ENCODE results near the gene CCHCR1.
"Not testable (repeated sequence)": the region's sequence is repeated elsewhere in the genome, so short reads cannot be mapped to it uniquely, and the experiment has no call there.

CCHCR1 gene

GRCh38 chr6:31195308-31195979 is 37.8 kb upstream of the CCHCR1 start:
- H3K4me2 ChIP-seq (ENCODE audit: low read length); H3K4me3 ChIP-seq (ENCODE audit: low read depth, low read length); H2AK5ac ChIP-seq (ENCODE audit: low read length); H3K9ac ChIP-seq (ENCODE audit: low read length); H4K12ac ChIP-seq (ENCODE audit: low read depth, low read length); H2BK120ac ChIP-seq (ENCODE audit: insufficient read depth, low read length, poor library complexity); H3K79me2 ChIP-seq (ENCODE audit: control insufficient read depth, insufficient read depth, low read length, poor library complexity); H2AFZ ChIP-seq (ENCODE audit: insufficient read depth, low read length, poor library complexity); H3K18ac ChIP-seq (ENCODE audit: low read length); H3K27ac ChIP-seq (ENCODE audit: low read depth, low read length); H2BK12ac ChIP-seq (ENCODE audit: low read length); H2BK5ac ChIP-seq (ENCODE audit: low read depth, low read length, poor library complexity); H3K23ac ChIP-seq (ENCODE audit: low read length); H3K36me3 ChIP-seq (ENCODE audit: control insufficient read depth in 1 of 2, insufficient read depth in 2 of 2, low read length in 2 of 2); H4K91ac ChIP-seq (ENCODE audit: low read depth, low read length); H3K79me1 ChIP-seq (ENCODE audit: low read length); H3K14ac ChIP-seq (ENCODE audit: low read length); H4K8ac ChIP-seq (ENCODE audit: low read depth, low read length); H3K4ac ChIP-seq (ENCODE audit: low read depth, low read length); H3K9me3 ChIP-seq (ENCODE audit: insufficient read depth, low read depth, low read length); DNase-seq; H3K27me3 ChIP-seq (ENCODE audit: insufficient read depth, low read length); H3K4me1 ChIP-seq (ENCODE audit: control insufficient read depth in 1 of 2, insufficient read depth in 2 of 2, low read length in 2 of 2): not testable (repeated sequence)
- no CpG with 5 or more reads among the region's 41 CpGs for WGBS (ENCODE audit: extremely low coverage, insufficient coverage, insufficient read length)

- Histone ChIP-seq H3K27me3 (ENCODE audit: insufficient read depth, low read length) (no peaks in the 10 kb centered on the region), H2AFZ (ENCODE audit: insufficient read depth, low read length, poor library complexity) (no peak overlapping the region), H2BK120ac (ENCODE audit: insufficient read depth, low read length, poor library complexity) (no peak overlapping the region), H3K4me2 (ENCODE audit: low read length) (no peak overlapping the region), H2AK5ac (ENCODE audit: low read length) (no peak overlapping the region), H3K9ac (ENCODE audit: low read length) (no peak overlapping the region), H3K14ac (ENCODE audit: low read length) (no peak overlapping the region), H3K4ac (ENCODE audit: low read depth, low read length) (no peak overlapping the region), H3K27ac (ENCODE audit: low read depth, low read length) (no peak overlapping the region), H3K9me3 (ENCODE audit: insufficient read depth, low read depth, low read length) (no peaks in the 10 kb centered on the region), H2BK12ac (ENCODE audit: low read length) (no peak overlapping the region), H4K91ac (ENCODE audit: low read depth, low read length) (no peak overlapping the region), H3K18ac (ENCODE audit: low read length) (no peak overlapping the region), H3K4me1 (ENCODE audit: control insufficient read depth in 1 of 2, insufficient read depth in 2 of 2, low read length in 2 of 2) (no peaks in the 10 kb centered on the region), H3K79me2 (ENCODE audit: control insufficient read depth, insufficient read depth, low read length, poor library complexity) (no peaks in the 10 kb centered on the region), H3K4me3 (ENCODE audit: low read depth, low read length) (no peak overlapping the region), H4K12ac (ENCODE audit: low read depth, low read length) (no peak overlapping the region), H3K23ac (ENCODE audit: low read length) (no peak overlapping the region), H3K36me3 (ENCODE audit: control insufficient read depth in 1 of 2, insufficient read depth in 2 of 2, low read length in 2 of 2) (peaks cover 0 to 2% of the 10 kb centered on the region in 2 experiments), H3K79me1 (ENCODE audit: low read length) (no peaks in the 10 kb centered on the region), H4K8ac (ENCODE audit: low read depth, low read length) (no peak overlapping the region), H2BK5ac (ENCODE audit: low read depth, low read length, poor library complexity) (no peak overlapping the region)
- no peak for DNase-seq
- WGBS (ENCODE audit: extremely low coverage, insufficient coverage, insufficient read length) = no CpG with 5 or more reads among the region's 6 CpGs
These were observed 36.6 kb upstream of the CCHCR1 start for GRCh38 chr6:31194061-31194834.

- H3K4ac ChIP-seq (ENCODE audit: low read depth, low read length) = no peak overlapping the region
- H3K4me3 ChIP-seq (ENCODE audit: low read depth, low read length) = no peak overlapping the region
- no peak overlapping the region for H3K18ac ChIP-seq (ENCODE audit: low read length)
- no peak overlapping the region for H2AFZ ChIP-seq (ENCODE audit: insufficient read depth, low read length, poor library complexity)
- no CpG with 5 or more reads among the region's 8 CpGs for WGBS (ENCODE audit: extremely low coverage, insufficient coverage, insufficient read length)
- DNase-seq = no peak
- no peaks in the 10 kb centered on the region for H3K9me3 ChIP-seq (ENCODE audit: insufficient read depth, low read depth, low read length)
- no peaks in the 10 kb centered on the region for H3K27me3 ChIP-seq (ENCODE audit: insufficient read depth, low read length)
- H3K79me2 ChIP-seq (ENCODE audit: control insufficient read depth, insufficient read depth, low read length, poor library complexity) = no peaks in the 10 kb centered on the region
- no peak overlapping the region for H3K27ac ChIP-seq (ENCODE audit: low read depth, low read length)
- H3K36me3 ChIP-seq (ENCODE audit: control insufficient read depth in 1 of 2, insufficient read depth in 2 of 2, low read length in 2 of 2) = peaks cover 0 to 2% of the 10 kb centered on the region in 2 experiments
- H3K79me1 ChIP-seq (ENCODE audit: low read length) = no peaks in the 10 kb centered on the region
- H3K9ac ChIP-seq (ENCODE audit: low read length) = no peak overlapping the region
- H2BK5ac ChIP-seq (ENCODE audit: low read depth, low read length, poor library complexity) = no peak overlapping the region
- no peaks in the 10 kb centered on the region for H3K4me1 ChIP-seq (ENCODE audit: control insufficient read depth in 1 of 2, insufficient read depth in 2 of 2, low read length in 2 of 2)
- H2BK120ac ChIP-seq (ENCODE audit: insufficient read depth, low read length, poor library complexity) = no peak overlapping the region
- H2BK12ac ChIP-seq (ENCODE audit: low read length) = no peak overlapping the region
- H4K8ac ChIP-seq (ENCODE audit: low read depth, low read length) = no peak overlapping the region
- H3K14ac ChIP-seq (ENCODE audit: low read length) = no peak overlapping the region
- H4K12ac ChIP-seq (ENCODE audit: low read depth, low read length) = no peak overlapping the region
- H3K4me2 ChIP-seq (ENCODE audit: low read length) = no peak overlapping the region
- H2AK5ac ChIP-seq (ENCODE audit: low read length) = no peak overlapping the region
- no peak overlapping the region for H3K23ac ChIP-seq (ENCODE audit: low read length)
- H4K91ac ChIP-seq (ENCODE audit: low read depth, low read length) = no peak overlapping the region
These were observed 35.6 kb upstream of the CCHCR1 start for GRCh38 chr6:31193206-31193605.

DNA sequence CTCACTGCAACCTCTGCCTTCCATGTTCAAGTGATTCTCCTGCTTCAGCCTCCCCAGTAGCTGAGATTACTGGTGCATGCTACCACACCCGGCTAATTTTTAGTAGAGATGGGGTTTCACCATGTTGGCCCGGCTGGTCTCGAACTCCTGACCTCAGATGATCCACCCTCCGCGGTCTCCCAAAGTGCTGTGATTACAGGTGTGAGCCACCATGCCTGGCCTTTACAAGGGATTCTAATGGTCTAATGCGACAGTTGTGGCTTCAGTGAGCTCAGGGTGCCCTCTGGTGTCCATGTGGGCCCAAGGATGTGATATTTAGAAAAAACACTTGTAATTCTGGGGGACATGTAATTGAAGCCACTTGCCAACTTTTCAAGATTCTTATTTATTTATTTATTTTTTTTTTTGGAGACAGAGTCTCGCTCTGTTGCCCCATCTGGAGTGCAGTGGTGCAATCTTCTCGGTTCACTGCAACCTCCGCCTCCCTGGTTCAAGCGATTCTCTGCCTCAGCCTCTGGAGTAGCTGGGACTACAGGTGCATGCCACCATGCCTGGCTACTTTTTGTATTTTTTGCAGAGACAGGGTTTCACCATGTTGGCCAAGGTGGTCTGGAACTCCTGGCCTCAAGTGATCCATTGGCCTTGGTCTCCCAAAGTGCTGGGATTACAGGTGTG is 35.0 kb upstream of the CCHCR1 start:
- not testable (repeated sequence) for H2AK5ac ChIP-seq (ENCODE audit: low read length); H3K9ac ChIP-seq (ENCODE audit: low read length); H2BK120ac ChIP-seq (ENCODE audit: insufficient read depth, low read length, poor library complexity); H2AFZ ChIP-seq (ENCODE audit: insufficient read depth, low read length, poor library complexity); H3K79me2 ChIP-seq (ENCODE audit: control insufficient read depth, insufficient read depth, low read length, poor library complexity); H3K9me3 ChIP-seq (ENCODE audit: insufficient read depth, low read depth, low read length); H3K14ac ChIP-seq (ENCODE audit: low read length); H3K4ac ChIP-seq (ENCODE audit: low read depth, low read length); H4K91ac ChIP-seq (ENCODE audit: low read depth, low read length); H4K8ac ChIP-seq (ENCODE audit: low read depth, low read length); H3K4me3 ChIP-seq (ENCODE audit: low read depth, low read length); H2BK5ac ChIP-seq (ENCODE audit: low read depth, low read length, poor library complexity); H3K23ac ChIP-seq (ENCODE audit: low read length); H3K27me3 ChIP-seq (ENCODE audit: insufficient read depth, low read length); H4K12ac ChIP-seq (ENCODE audit: low read depth, low read length); H3K79me1 ChIP-seq (ENCODE audit: low read length); H3K18ac ChIP-seq (ENCODE audit: low read length); H3K27ac ChIP-seq (ENCODE audit: low read depth, low read length); H2BK12ac ChIP-seq (ENCODE audit: low read length); H3K4me2 ChIP-seq (ENCODE audit: low read length); H3K4me1 ChIP-seq (ENCODE audit: control insufficient read depth in 1 of 2, insufficient read depth in 2 of 2, low read length in 2 of 2); H3K36me3 ChIP-seq (ENCODE audit: control insufficient read depth in 1 of 2, insufficient read depth in 2 of 2, low read length in 2 of 2)
- WGBS (ENCODE audit: extremely low coverage, insufficient coverage, insufficient read length) = no CpG with 5 or more reads among the region's 10 CpGs
- peak; percentile 63 to 87 for DNase-seq
